Activated B cell treated with CpG ODN at 0.5 μM for 24 hours (primary cell): ENCODE results near the gene GRK2. TPM values are rescaled to one million over a fixed set of nuclear protein-coding genes. Genes with fewer than 3 reads are reported as not detected.
"Not testable (repeated sequence)": the region's sequence is repeated elsewhere in the genome, so short reads cannot be mapped to it uniquely, and the experiment has no call there.

ENCODE experiments used
- ATAC-seq: fragments of 200-7000 bp; cut with Tn5 transposase; one replicate; pipeline ENCODE4 v1.10.0; 2021; ENCODE audit warnings: low read depth, mild to moderate bottlenecking, moderate library complexity
- CTCF ChIA-PET: fragments of 350-600 bp; sonication (Branson Sonifier 250); formaldehyde crosslinking; loops from one replicate; lab custom pipeline; 2021; ENCODE audit warnings: antibody characterized with exemption; lab: Charles Lee
- POLR2A ChIA-PET: fragments of 350-600 bp; sonication (Branson Sonifier 250); formaldehyde crosslinking; loops from one replicate; lab custom pipeline; 2021; ENCODE audit warnings: antibody characterized with exemption; lab: Charles Lee
- DNase-seq: peaks from one replicate; pipeline ENCODE4 v3.0.0; 2022
- H3K27ac Mint-ChIP-seq: one replicate; pipeline ENCODE4 v1.8.0; 2020; ENCODE audit warnings: mixed read lengths
- H3K27me3 Mint-ChIP-seq: one replicate; pipeline ENCODE4 v1.8.0; 2021; ENCODE audit warnings: mixed read lengths
- H3K36me3 Mint-ChIP-seq: one replicate; pipeline ENCODE4 v1.8.0; 2021; ENCODE audit warnings: low read depth, mixed read lengths
- H3K4me1 Mint-ChIP-seq: one replicate; pipeline ENCODE4 v1.8.0; 2021; ENCODE audit warnings: mixed read lengths
- H3K4me3 Mint-ChIP-seq: one replicate; pipeline ENCODE4 v1.8.0; 2020; ENCODE audit warnings: mild to moderate bottlenecking, mixed read lengths
- H3K9me3 Mint-ChIP-seq: one replicate; pipeline ENCODE4 v1.8.0; 2020; ENCODE audit warnings: mixed read lengths
- intact Hi-C: fragments of 100-400 bp; cut with micrococcal nuclease; formaldehyde crosslinking; loops from one replicate; pipeline ENCODE4 v1.15.1; 2024
- total RNA-seq: library from RNA; stranded (reverse); gene quantifications from 2 replicates; pipeline ENCODE4 v1.2.3, GENCODE V29; 2022
- TF ChIP-seq, protein P1 (sequence below): fragments of 200-600 bp; IDR thresholded peaks from one replicate; pipeline ENCODE4 v1.8.0; 2022; ENCODE audit warnings: antibody characterized with exemption, mild to moderate bottlenecking

The GRK2 gene
- total RNA-seq, 1 donor from 2014 or later, result 175 TPM

DNA sequence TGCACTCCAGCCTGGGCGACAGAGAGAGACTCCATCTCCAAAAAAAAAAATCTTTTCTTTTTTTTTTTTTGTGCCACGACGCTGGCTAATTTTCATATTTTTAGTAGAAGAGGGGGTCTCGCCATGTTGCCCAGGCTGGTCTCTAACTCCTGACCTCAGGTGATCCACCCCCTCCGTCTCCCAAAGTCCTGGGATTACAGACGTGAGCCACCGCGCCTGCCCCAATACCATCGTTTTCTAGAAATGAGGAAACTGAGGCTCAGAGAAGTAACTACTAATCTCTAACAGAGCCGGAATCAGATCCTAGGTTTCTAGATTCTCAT lies 50.6 kb downstream of the GRK2 start:
- CTCF ChIA-PET, result interaction anchor here (0.6 to 6.5 kb wide), 22 partner anchors 9 to 236 kb away, joined by 3 to 75 read pairs (median 6); partner anchors contain the start of genes ANKRD13D, GRK2 and POLD4
- H3K27me3 Mint-ChIP-seq, result no peaks in the 10 kb centered on the region
- ATAC-seq, result no peak
- H3K27ac Mint-ChIP-seq, result peak overlapping the region; percentile 98
- peaks cover 6% of the 10 kb centered on the region for H3K36me3 Mint-ChIP-seq
- DNase-seq, result no peak
- TF ChIP-seq, protein P1, sequence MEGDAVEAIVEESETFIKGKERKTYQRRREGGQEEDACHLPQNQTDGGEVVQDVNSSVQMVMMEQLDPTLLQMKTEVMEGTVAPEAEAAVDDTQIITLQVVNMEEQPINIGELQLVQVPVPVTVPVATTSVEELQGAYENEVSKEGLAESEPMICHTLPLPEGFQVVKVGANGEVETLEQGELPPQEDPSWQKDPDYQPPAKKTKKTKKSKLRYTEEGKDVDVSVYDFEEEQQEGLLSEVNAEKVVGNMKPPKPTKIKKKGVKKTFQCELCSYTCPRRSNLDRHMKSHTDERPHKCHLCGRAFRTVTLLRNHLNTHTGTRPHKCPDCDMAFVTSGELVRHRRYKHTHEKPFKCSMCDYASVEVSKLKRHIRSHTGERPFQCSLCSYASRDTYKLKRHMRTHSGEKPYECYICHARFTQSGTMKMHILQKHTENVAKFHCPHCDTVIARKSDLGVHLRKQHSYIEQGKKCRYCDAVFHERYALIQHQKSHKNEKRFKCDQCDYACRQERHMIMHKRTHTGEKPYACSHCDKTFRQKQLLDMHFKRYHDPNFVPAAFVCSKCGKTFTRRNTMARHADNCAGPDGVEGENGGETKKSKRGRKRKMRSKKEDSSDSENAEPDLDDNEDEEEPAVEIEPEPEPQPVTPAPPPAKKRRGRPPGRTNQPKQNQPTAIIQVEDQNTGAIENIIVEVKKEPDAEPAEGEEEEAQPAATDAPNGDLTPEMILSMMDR, result no peak
- intact Hi-C loops, result loop anchor here (1.0 kb wide), 8 partner anchors 29 to 236 kb away; partner anchors contain the start of genes GRK2 and POLD4
- no peaks in the 10 kb centered on the region for H3K9me3 Mint-ChIP-seq
- peak overlapping the region; percentile 98 for H3K4me3 Mint-ChIP-seq
- H3K4me1 Mint-ChIP-seq, result peaks cover 25% of the 10 kb centered on the region
- POLR2A ChIA-PET, result interaction anchor here (0.7 to 5.3 kb wide), 21 partner anchors 21 to 222 kb away, joined by 3 to 85 read pairs (median 5); partner anchors contain the start of genes AIP, ANKRD13D, GRK2 and POLD4

DNA sequence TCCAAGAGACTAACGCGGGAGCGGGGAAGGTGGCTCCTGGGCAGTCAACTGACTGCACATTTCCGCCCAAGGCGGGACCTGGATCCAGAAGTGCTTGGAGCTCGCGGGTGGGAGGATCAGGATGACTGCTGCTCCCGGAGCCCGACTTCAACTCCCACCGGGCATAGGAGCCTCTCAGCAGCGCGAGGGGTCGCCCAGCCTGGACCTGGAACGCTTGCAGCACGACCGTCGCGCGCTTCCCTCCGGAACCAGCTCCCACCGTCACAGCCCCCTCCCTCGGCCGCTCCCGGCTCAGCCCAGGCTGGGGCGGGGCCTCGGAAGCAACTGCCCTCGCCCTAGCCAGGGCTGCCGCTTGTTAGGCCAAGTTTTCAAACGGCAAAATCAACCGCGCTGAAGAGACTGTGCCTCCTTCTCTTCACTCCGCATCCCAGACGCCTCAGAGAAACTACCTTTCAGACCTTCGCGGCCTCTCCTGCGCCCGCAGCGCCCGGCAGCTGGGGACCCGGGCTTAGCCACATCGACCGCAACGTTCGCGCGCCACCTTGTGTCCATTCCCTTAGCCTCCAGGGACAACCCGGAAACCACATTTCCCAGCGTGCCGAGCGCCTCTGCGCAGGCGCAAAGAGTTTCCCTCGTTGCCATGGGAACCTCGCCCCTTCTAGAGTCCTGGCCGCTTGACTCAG lies 51.1 kb downstream of the GRK2 start:
- peak overlapping the region; percentile 98 for H3K27ac Mint-ChIP-seq
- intact Hi-C loops, result loop anchor here (1.0 kb wide), 8 partner anchors 29 to 236 kb away; partner anchors contain the start of genes GRK2 and POLD4
- H3K4me1 Mint-ChIP-seq, result peaks cover 23% of the 10 kb centered on the region

GRCh38 chr11:67317888-67318555 lies 51.7 kb downstream of the GRK2 start:
- CTCF ChIA-PET, result interaction anchor here (0.7 to 6.5 kb wide), 22 partner anchors 10 to 237 kb away, joined by 3 to 75 read pairs (median 6); partner anchors contain the start of genes ANKRD13D, GRK2, POLD4 and RAD9A
- DNase-seq, result no peak
- TF ChIP-seq, protein P1, result no peak
- intact Hi-C loops, result loop anchor here (1.0 kb wide), 8 partner anchors 30 to 237 kb away; partner anchors contain the start of genes GRK2 and POLD4
- ATAC-seq, result peak; percentile 11
- Mint-ChIP-seq H3K4me1 (peaks cover 17% of the 10 kb centered on the region), H3K27ac (peak overlapping the region; percentile 98), H3K27me3 (no peaks in the 10 kb centered on the region), H3K4me3 (peak overlapping the region; percentile 98), H3K36me3 (peaks cover 6% of the 10 kb centered on the region), H3K9me3 (no peaks in the 10 kb centered on the region)
- POLR2A ChIA-PET, result interaction anchor here (0.7 to 5.3 kb wide), 25 partner anchors 15 to 571 kb away, joined by 3 to 85 read pairs (median 5); partner anchors contain the start of genes AIP, ANKRD13D, GRK2 and POLD4

More for the DNA sequence above, 51.1 kb downstream of the GRK2 start:
- H3K9me3 Mint-ChIP-seq, result no peaks in the 10 kb centered on the region
- peak; percentile 96 for DNase-seq
- ATAC-seq, result peak; percentile 82
- H3K4me3 Mint-ChIP-seq, result peak overlapping the region; percentile 98
- ChIA-PET POLR2A (interaction anchor here (0.7 to 5.3 kb wide), 27 partner anchors 14 to 570 kb away, joined by 3 to 85 read pairs (median 4); partner anchors contain the start of genes AIP, ANKRD13D, GRK2 and POLD4), CTCF (interaction anchor here (0.6 to 6.5 kb wide), 26 partner anchors 10 to 236 kb away, joined by 3 to 75 read pairs (median 4); partner anchors contain the start of genes ANKRD13D, GRK2, POLD4 and RAD9A)
- TF ChIP-seq, protein P1, result no peak
- H3K27me3 Mint-ChIP-seq, result no peaks in the 10 kb centered on the region
- H3K36me3 Mint-ChIP-seq, result peaks cover 6% of the 10 kb centered on the region

GRCh38 chr11:67318876-67319275 lies 52.6 kb downstream of the GRK2 start:
- H3K27me3 Mint-ChIP-seq, H3K9me3 Mint-ChIP-seq, ATAC-seq, H3K27ac Mint-ChIP-seq, H3K36me3 Mint-ChIP-seq, DNase-seq, intact Hi-C loops: not testable (repeated sequence)
- Mint-ChIP-seq H3K4me3 (peak overlapping the region; percentile 98), H3K4me1 (peaks cover 14% of the 10 kb centered on the region)
- CTCF ChIA-PET, result interaction anchor here (3.0 to 6.5 kb wide), 3 partner anchors 26 to 62 kb away, joined by 13 to 75 read pairs (median 48); no protein-coding TSS in a partner anchor
- POLR2A ChIA-PET, result interaction anchor here (0.7 to 5.3 kb wide), 7 partner anchors 34 to 93 kb away, joined by 3 to 64 read pairs (median 5); partner anchors contain the start of gene POLD4

DNA sequence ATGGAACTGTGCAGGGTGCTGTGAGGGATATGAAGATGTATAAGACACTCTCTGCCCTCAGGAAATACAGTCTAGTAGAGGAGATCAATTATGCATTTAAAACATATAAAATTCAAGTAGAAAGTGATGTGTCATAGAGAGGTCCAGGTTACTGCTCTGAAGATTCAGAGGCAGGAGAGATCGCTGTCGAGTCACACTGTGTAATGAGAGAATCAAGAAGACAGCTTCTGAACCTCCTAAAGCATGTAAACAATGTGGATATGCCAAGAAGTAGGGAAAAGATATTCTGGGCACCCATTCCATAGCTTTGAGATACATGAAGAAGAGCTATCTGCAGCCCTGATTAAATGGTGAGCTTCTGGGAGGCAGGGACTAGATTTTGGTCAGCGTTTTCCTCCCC lies 53.7 kb downstream of the GRK2 start:
- no peak overlapping the region for H3K27ac Mint-ChIP-seq
- DNase-seq (no peak), ATAC-seq (no peak)
- peaks cover 13% of the 10 kb centered on the region for H3K36me3 Mint-ChIP-seq
- H3K4me3 Mint-ChIP-seq, result no peak overlapping the region
- H3K9me3 Mint-ChIP-seq, result no peaks in the 10 kb centered on the region
- ChIA-PET CTCF (interaction anchor here (1.1 to 6.5 kb wide), 4 partner anchors 31 to 79 kb away, joined by 3 to 75 read pairs (median 26); no protein-coding TSS in a partner anchor), POLR2A (interaction anchor here (0.6 to 5.3 kb wide), 5 partner anchors 23 to 61 kb away, joined by 3 to 64 read pairs (median 5); partner anchors contain the start of genes ANKRD13D and POLD4)
- H3K27me3 Mint-ChIP-seq, result no peaks in the 10 kb centered on the region
- TF ChIP-seq, protein P1, result no peak
- H3K4me1 Mint-ChIP-seq, result peaks cover 14% of the 10 kb centered on the region
- intact Hi-C loops, result no loop called here
